ENCODE results near the gene TUBB1. TPM values are rescaled to one million over a fixed set of nuclear protein-coding genes. Genes with fewer than 3 reads are reported as not detected.
A peak's percentile ranks its signal among the peaks of the same experiment; 100 is the strongest.

TUBB1 gene
- total RNA-seq, 2 donors from 2014 or later = not detected

GRCh38 chr20:59007665-59008511 lies 11.3 kb upstream of the TUBB1 start:
- WGBS, 2 experiments (ENCODE audit: insufficient coverage in 1 of 2, insufficient read length in 1 of 2) = 89 to 92% methylated on average over 17 to 24 of the region's 24 CpGs
- Mint-ChIP-seq H3K36me3 (ENCODE audit: low read depth) (peaks cover 14% of the 10 kb centered on the region), H3K27ac (no peak overlapping the region), H3K4me1 (peaks cover 7% of the 10 kb centered on the region), H3K27me3 (ENCODE audit: insufficient read depth) (peaks cover 31% of the 10 kb centered on the region), H3K9me3 (no peaks in the 10 kb centered on the region), H3K4me3 (peak overlapping the region; percentile 58)
- no peak overlapping the region for H3K27ac ChIP-seq (ENCODE audit: low read depth, low read length)
- no peak overlapping the region for H3K9ac ChIP-seq (ENCODE audit: extremely low read depth, low read length, poor library complexity, severe bottlenecking)
- peak; percentile 49 for DNase-seq
- TF ChIP-seq CTCF (conservative IDR thresholded peaks at IDR 0.05) = no peak
- H3K27me3 ChIP-seq (ENCODE audit: control insufficient read depth, insufficient read depth, low read length, poor library complexity, severe bottlenecking) = peaks cover 16% of the 10 kb centered on the region
- H3K4me1 ChIP-seq (ENCODE audit: control insufficient read depth, insufficient read depth, low read length) = no peaks in the 10 kb centered on the region
- no peaks in the 10 kb centered on the region for H3K36me3 ChIP-seq (ENCODE audit: control insufficient read depth, insufficient read depth, low read length)
- no peaks in the 10 kb centered on the region for H3K9me3 ChIP-seq (ENCODE audit: control insufficient read depth, low read length)
- no peak overlapping the region for H3K4me3 ChIP-seq (ENCODE audit: low read length)

GRCh38 chr20:59008715-59009336 lies 10.4 kb upstream of the TUBB1 start:
- H3K4me1 ChIP-seq (ENCODE audit: control insufficient read depth, insufficient read depth, low read length) = no peaks in the 10 kb centered on the region
- no peak for TF ChIP-seq CTCF (conservative IDR thresholded peaks at IDR 0.05)
- no peak overlapping the region for H3K9ac ChIP-seq (ENCODE audit: extremely low read depth, low read length, poor library complexity, severe bottlenecking)
- H3K4me1 Mint-ChIP-seq = peaks cover 7% of the 10 kb centered on the region
- H3K27me3 ChIP-seq (ENCODE audit: control insufficient read depth, insufficient read depth, low read length, poor library complexity, severe bottlenecking) = peaks cover 16% of the 10 kb centered on the region
- DNase-seq = no peak
- H3K4me3 Mint-ChIP-seq = no peak overlapping the region
- H3K27ac ChIP-seq (ENCODE audit: low read depth, low read length) = no peak overlapping the region
- no peak overlapping the region for H3K27ac Mint-ChIP-seq
- H3K9me3 Mint-ChIP-seq = no peaks in the 10 kb centered on the region
- H3K36me3 Mint-ChIP-seq (ENCODE audit: low read depth) = peaks cover 5% of the 10 kb centered on the region
- WGBS, 2 experiments (ENCODE audit: insufficient coverage in 1 of 2, insufficient read length in 1 of 2) = 89 to 96% methylated on average over 4 to 8 of the region's 8 CpGs
- H3K36me3 ChIP-seq (ENCODE audit: control insufficient read depth, insufficient read depth, low read length) = no peaks in the 10 kb centered on the region
- H3K4me3 ChIP-seq (ENCODE audit: low read length) = no peak overlapping the region
- peaks cover 39% of the 10 kb centered on the region for H3K27me3 Mint-ChIP-seq (ENCODE audit: insufficient read depth)
- H3K9me3 ChIP-seq (ENCODE audit: control insufficient read depth, low read length) = no peaks in the 10 kb centered on the region

- Histone ChIP-seq H3K36me3 (ENCODE audit: control insufficient read depth, insufficient read depth, low read length) (no peaks in the 10 kb centered on the region), H3K9ac (ENCODE audit: extremely low read depth, low read length, poor library complexity, severe bottlenecking) (no peak overlapping the region), H3K27me3 (ENCODE audit: control insufficient read depth, insufficient read depth, low read length, poor library complexity, severe bottlenecking) (peaks cover 16% of the 10 kb centered on the region), H3K4me1 (ENCODE audit: control insufficient read depth, insufficient read depth, low read length) (no peaks in the 10 kb centered on the region), H3K27ac (ENCODE audit: low read depth, low read length) (peak overlapping the region; percentile 71), H3K4me3 (ENCODE audit: low read length) (no peak overlapping the region), H3K9me3 (ENCODE audit: control insufficient read depth, low read length) (no peaks in the 10 kb centered on the region)
- Mint-ChIP-seq H3K36me3 (ENCODE audit: low read depth) (no peaks in the 10 kb centered on the region), H3K4me1 (peaks cover 7% of the 10 kb centered on the region), H3K4me3 (no peak overlapping the region), H3K27ac (no peak overlapping the region), H3K27me3 (ENCODE audit: insufficient read depth) (peaks cover 44% of the 10 kb centered on the region), H3K9me3 (no peaks in the 10 kb centered on the region)
- 91 to 95% methylated on average over 4 to 8 of the region's 8 CpGs for WGBS, 2 experiments (ENCODE audit: insufficient coverage in 1 of 2, insufficient read length in 1 of 2)
- no peak for DNase-seq
- TF ChIP-seq CTCF (conservative IDR thresholded peaks at IDR 0.05) = no peak
These were observed 8.8 kb upstream of the TUBB1 start for GRCh38 chr20:59010321-59010994.
